Measurements from ENCODE around the gene DCAF15. TPM values are rescaled to one million over a fixed set of nuclear protein-coding genes. Genes with fewer than 3 reads are reported as not detected.

DCAF15 gene
- polyA plus RNA-seq, 1 of the 3 experiments (the other 2 are of a cell fraction), result 55.6 TPM

GRCh38 chr19:13974073-13974472 lies 21.8 kb downstream of the DCAF15 start:
- no peak overlapping the region for H3K9ac ChIP-seq
- 91% methylated on average over 12 of the region's 12 CpGs for WGBS (ENCODE audit: low lambda C conversion rate)
- H3K27me3 ChIP-seq (ENCODE audit: insufficient read depth), result no peaks in the 10 kb centered on the region
- H2AFZ ChIP-seq (ENCODE audit: low read depth), result no peak overlapping the region
- H3F3A ChIP-seq (replicated peaks; ENCODE audit: insufficient read depth), result no peaks in the 10 kb centered on the region
- no peak overlapping the region for H3K4me2 ChIP-seq
- H4K20me1 ChIP-seq (ENCODE audit: insufficient read depth), result no peaks in the 10 kb centered on the region
- no peaks in the 10 kb centered on the region for H3K4me1 ChIP-seq (ENCODE audit: control insufficient read depth in 1 of 2, insufficient read depth in 2 of 2, low read depth in 1 of 2, low read length in 1 of 2)
- no peak overlapping the region for H3K4me3 ChIP-seq (ENCODE audit: low read depth in 2 of 2, low read length in 1 of 2)
- H3K9me3 ChIP-seq, result no peaks in the 10 kb centered on the region
- H3K79me2 ChIP-seq (ENCODE audit: insufficient read depth), result no peaks in the 10 kb centered on the region
- peak; percentile 66 for DNase-seq
- ChIA-PET CTCF (interaction anchor here (1.3 kb wide), 1 partner anchor 22 kb away, joined by 3 read pairs; no protein-coding TSS in a partner anchor), POLR2A (interaction anchor here (1.6 kb wide), 1 partner anchor 33 kb away, joined by 5 read pairs; no protein-coding TSS in a partner anchor)
- no peaks in the 10 kb centered on the region for H3K9me2 ChIP-seq
- H3K36me3 ChIP-seq (replicated peaks in 1 of 2; ENCODE audit: control insufficient read depth in 1 of 2, insufficient read depth in 2 of 2, low read length in 1 of 2), result no peaks in the 10 kb centered on the region
- H3K27ac ChIP-seq (ENCODE audit: low read depth in 2 of 2, low read length in 1 of 2), result no peak overlapping the region
- no peak for TF ChIP-seq GATA2 (CRISPR knock-in tag; IDR thresholded peaks at IDR 0.05)
- TF ChIP-seq SMC3 (IDR thresholded peaks at IDR 0.05; ENCODE audit: low read depth, low read length), result no peak
- no peak for TF ChIP-seq POLR2AphosphoS5 (IDR thresholded peaks at IDR 0.05; ENCODE audit: low read depth, low read length)
- no peak for TF ChIP-seq MEF2A (IDR thresholded peaks at IDR 0.05; ENCODE audit: borderline replicate concordance, low read depth)
- TF ChIP-seq EP300 (IDR thresholded peaks at IDR 0.05; ENCODE audit: borderline replicate concordance in 1 of 2, low read depth in 1 of 2, low read length in 1 of 2), result no peak
- TF ChIP-seq NRF1 (IDR thresholded peaks at IDR 0.05; ENCODE audit: low read depth, low read length), result no peak
- no peak for TF ChIP-seq GABPA (IDR thresholded peaks at IDR 0.05; ENCODE audit: low read depth)
- TF ChIP-seq CTCF (IDR thresholded peaks at IDR 0.05), result no peak
- TF ChIP-seq YY1 (IDR thresholded peaks at IDR 0.05; ENCODE audit: low read depth), result no peak
- no peak for TF ChIP-seq REST (IDR thresholded peaks at IDR 0.05; ENCODE audit: low read depth, low read length)

- ChIA-PET POLR2A (no interaction called here), CTCF (interaction anchor here (1.1 kb wide), 1 partner anchor 10 kb away, joined by 3 read pairs; no protein-coding TSS in a partner anchor)
- WGBS (ENCODE audit: low lambda C conversion rate), result 85% methylated on average over 11 of the region's 11 CpGs
- Histone ChIP-seq H3K9me3 (no peaks in the 10 kb centered on the region), H3K79me2 (ENCODE audit: insufficient read depth) (no peaks in the 10 kb centered on the region), H3K4me3 (ENCODE audit: low read depth in 2 of 2, low read length in 1 of 2) (no peak overlapping the region), H3K4me1 (ENCODE audit: control insufficient read depth in 1 of 2, insufficient read depth in 2 of 2, low read depth in 1 of 2, low read length in 1 of 2) (peaks cover 0 to 11% of the 10 kb centered on the region in 2 experiments; a peak in 1 of 4 replicates), H3K9ac (no peak overlapping the region), H2AFZ (ENCODE audit: low read depth) (no peak overlapping the region), H3K27me3 (ENCODE audit: insufficient read depth) (no peaks in the 10 kb centered on the region), H3K36me3 (replicated peaks in 1 of 2; ENCODE audit: control insufficient read depth in 1 of 2, insufficient read depth in 2 of 2, low read length in 1 of 2) (no peaks in the 10 kb centered on the region), H4K20me1 (ENCODE audit: insufficient read depth) (no peaks in the 10 kb centered on the region), H3K4me2 (no peak overlapping the region), H3F3A (replicated peaks; ENCODE audit: insufficient read depth) (no peaks in the 10 kb centered on the region), H3K9me2 (no peaks in the 10 kb centered on the region), H3K27ac (ENCODE audit: low read depth in 2 of 2, low read length in 1 of 2) (no peak overlapping the region)
- DNase-seq, result no peak
- TF ChIP-seq ELF1 (IDR thresholded peaks at IDR 0.05), result no peak
- TF ChIP-seq SMC3 (IDR thresholded peaks at IDR 0.05; ENCODE audit: low read depth, low read length), result no peak
- TF ChIP-seq GABPA (IDR thresholded peaks at IDR 0.05; ENCODE audit: low read depth), result no peak
- TF ChIP-seq FOXJ3 (CRISPR knock-in tag; IDR thresholded peaks at IDR 0.05), result no peak
- TF ChIP-seq TCF12 (IDR thresholded peaks at IDR 0.05), result no peak
- TF ChIP-seq REST (IDR thresholded peaks at IDR 0.05; ENCODE audit: low read depth, low read length), result no peak
- no peak for TF ChIP-seq RFX5 (IDR thresholded peaks at IDR 0.05; ENCODE audit: low read length)
- TF ChIP-seq MEF2A (IDR thresholded peaks at IDR 0.05; ENCODE audit: borderline replicate concordance, low read depth), result no peak
- TF ChIP-seq EZH2phosphoT487 (IDR thresholded peaks at IDR 0.05; ENCODE audit: borderline replicate concordance, low read depth), result no peak
- TF ChIP-seq MXI1 (IDR thresholded peaks at IDR 0.05; ENCODE audit: low read depth, low read length), result no peak
- TF ChIP-seq CTCF (IDR thresholded peaks at IDR 0.05), result no peak
Measured at GRCh38 chr19:13975870-13976269, 23.6 kb downstream of the DCAF15 start.

Measured in SK-N-SH (cell line).